HepG2 (cell line): ENCODE results near the gene PLXNB2. TPM values are rescaled to one million over a fixed set of nuclear protein-coding genes. Genes with fewer than 3 reads are reported as not detected.

ENCODE experiments used
- ARID5B ChIP-seq: IDR thresholded peaks from 2 replicates; pipeline ENCODE4 v1.4.0; 2020; ENCODE audit warnings: mild to moderate bottlenecking, missing genetic modification reagents
- E2F5 ChIP-seq: sonication (generic); formaldehyde crosslinking; conservative IDR thresholded peaks from 2 replicates; pipeline ENCODE4 v1.4.0; 2020; ENCODE audit warnings: missing genetic modification reagents
- FOXC1 ChIP-seq: sonication (generic); formaldehyde crosslinking; IDR thresholded peaks from 2 replicates; pipeline ENCODE4 v1.8.0; 2022; ENCODE audit warnings: mild to moderate bottlenecking, missing genetic modification reagents, borderline replicate concordance
- IKZF1 ChIP-seq: fragments of 450-650 bp; IDR thresholded peaks from 2 replicates; pipeline ENCODE4 v1.7.1; 2016
- KAT8 ChIP-seq: IDR thresholded peaks from 2 replicates; pipeline ENCODE4 v1.6.1; 2016; ENCODE audit warnings: missing genetic modification reagents, missing compliant biosample characterization
- MXI1 ChIP-seq: IDR thresholded peaks from 3 replicates; pipeline ENCODE4 v1.6.1; 2012; ENCODE audit warnings: low read depth, low read length, inconsistent platforms, borderline replicate concordance
- SNRNP70 ChIP-seq: fragments of 200-400 bp; formaldehyde crosslinking; IDR thresholded peaks from 2 replicates; pipeline ENCODE4 v1.6.1; 2017; ENCODE audit warnings: mild to moderate bottlenecking, low read depth, low read length, moderate library complexity
- SPEN ChIP-seq: sonication (generic); formaldehyde crosslinking; IDR thresholded peaks from 2 replicates; pipeline ENCODE4 v1.5.1; 2020; ENCODE audit warnings: low read depth, mild to moderate bottlenecking, missing genetic modification reagents
- SSRP1 ChIP-seq: IDR thresholded peaks from 2 replicates; pipeline ENCODE4 v1.6.1; 2016; ENCODE audit warnings: control low read depth
- TAF1 ChIP-seq: sonication (generic); formaldehyde crosslinking; IDR thresholded peaks from 2 replicates; pipeline ENCODE4 v1.4.0; 2020; ENCODE audit warnings: missing genetic modification reagents
- TBX3 ChIP-seq: fragments of 450-650 bp; IDR thresholded peaks from 2 replicates; pipeline ENCODE4 v1.6.1; 2017; ENCODE audit warnings: antibody characterized with exemption, mild to moderate bottlenecking, inconsistent platforms, borderline replicate concordance
- TRIM24 ChIP-seq: sonication (generic); formaldehyde crosslinking; IDR thresholded peaks from 2 replicates; pipeline ENCODE4 v1.8.0; 2022; ENCODE audit warnings: mild to moderate bottlenecking, missing genetic modification reagents
- ZBTB46 ChIP-seq: sonication (generic); formaldehyde crosslinking; IDR thresholded peaks from 2 replicates; pipeline ENCODE4 v1.4.0; 2020; ENCODE audit warnings: mild to moderate bottlenecking, missing genetic modification reagents, borderline replicate concordance
- ZNF569 ChIP-seq: sonication (generic); formaldehyde crosslinking; IDR thresholded peaks from 2 replicates; pipeline ENCODE4 v1.5.0; 2020; ENCODE audit warnings: mild to moderate bottlenecking, missing genetic modification reagents, moderate library complexity, borderline replicate concordance
- ZNF784 ChIP-seq: sonication (generic); formaldehyde crosslinking; IDR thresholded peaks from 2 replicates; pipeline ENCODE4 v1.5.1; 2020; ENCODE audit warnings: missing genetic modification reagents, mild to moderate bottlenecking, borderline replicate concordance
- ZNF879 ChIP-seq: sonication (generic); formaldehyde crosslinking; IDR thresholded peaks from 2 replicates; pipeline ENCODE4 v1.8.1; 2023; ENCODE audit warnings: missing genetic modification reagents
- ZSCAN21 ChIP-seq: sonication (generic); formaldehyde crosslinking; IDR thresholded peaks from 2 replicates; pipeline ENCODE4 v1.8.0; 2022; ENCODE audit warnings: mild to moderate bottlenecking, missing genetic modification reagents, moderate library complexity, borderline replicate concordance
- polyA plus RNA-seq, 8 experiments: library from polyadenylated mRNA; depleted of rRNA in 3 of 8; stranded (reverse) in 7 of 8; unstranded in 1 of 8; fragments of >200 nt; fragmentation: Illumina TruSeq in 4 of 8; extraction: Trizol in 4 of 8; gene quantifications; 2 replicates each; pipeline versions ENCODE4 v1.2.1 to v1.2.3, GENCODE V29; 2011 to 2016; ENCODE audit warnings: low read depth in 4 of 8, missing spikeins in 1 of 8, mixed read lengths in 1 of 8; ENCODE audit not compliant: insufficient read depth in 1 of 8
- total RNA-seq, 5 experiments: library from RNA; depleted of rRNA; stranded (reverse); fragments of >200 nt; fragmentation: Illumina TruSeq; extraction: Trizol; gene quantifications; 2 replicates each; pipeline ENCODE4 v1.2.3, GENCODE V29; 2016; ENCODE audit warnings: low read depth in 1 of 5
- TF ChIP-seq, protein P1 (sequence below), 2 experiments: fragments of 450-650 bp in 1 of 2; sonication (generic) in 1 of 2; formaldehyde crosslinking; IDR thresholded peaks; 2 replicates each; pipeline versions ENCODE4 v1.5.0 to v1.8.0; 2020 to 2022; ENCODE audit warnings: mild to moderate bottlenecking in 1 of 2, missing genetic modification reagents in 1 of 2
- TF ChIP-seq, protein P2 (sequence below): sonication (generic); formaldehyde crosslinking; conservative IDR thresholded peaks from 2 replicates; pipeline ENCODE4 v1.8.0; 2022; ENCODE audit warnings: low read depth, missing genetic modification reagents

PLXNB2 gene
- total and polyA plus RNA-seq, 2 of the 13 experiments (the other 11 are each of a cell fraction or from before 2014, with no cell fraction given), result 32.6 to 68.9 TPM

- TF ChIP-seq MXI1 (no peak; the same call in 2 of the 3 replicates), IKZF1 (no peak), E2F5 (no peak), TRIM24 (CRISPR knock-in tag) (no peak), SNRNP70 (no peak), ZNF569 (CRISPR knock-in tag) (no peak), ZSCAN21 (CRISPR knock-in tag) (no peak), TBX3 (no peak), ZBTB46 (CRISPR knock-in tag) (no peak), FOXC1 (CRISPR knock-in tag) (no peak), SSRP1 (CRISPR knock-in tag) (0 out of 2 replicates have a peak, but pooled peaks have one; percentile 35), ZNF879 (CRISPR knock-in tag) (no peak), ARID5B (CRISPR knock-in tag) (0 out of 2 replicates have a peak, but pooled peaks have one; percentile 34), TAF1 (CRISPR knock-in tag) (no peak), KAT8 (CRISPR knock-in tag) (peak; percentile 56; the same call in 1 of the 2 replicates), SPEN (no peak; the same call in 1 of the 2 replicates), ZNF784 (no peak)
- TF ChIP-seq, protein P1, sequence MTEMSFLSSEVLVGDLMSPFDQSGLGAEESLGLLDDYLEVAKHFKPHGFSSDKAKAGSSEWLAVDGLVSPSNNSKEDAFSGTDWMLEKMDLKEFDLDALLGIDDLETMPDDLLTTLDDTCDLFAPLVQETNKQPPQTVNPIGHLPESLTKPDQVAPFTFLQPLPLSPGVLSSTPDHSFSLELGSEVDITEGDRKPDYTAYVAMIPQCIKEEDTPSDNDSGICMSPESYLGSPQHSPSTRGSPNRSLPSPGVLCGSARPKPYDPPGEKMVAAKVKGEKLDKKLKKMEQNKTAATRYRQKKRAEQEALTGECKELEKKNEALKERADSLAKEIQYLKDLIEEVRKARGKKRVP (CRISPR knock-in tag; IDR thresholded peaks at IDR 0.05), result 0 out of 4 replicates have a peak, but pooled peaks of 1 of the 2 experiments have one; percentile 29
- TF ChIP-seq, protein P2, sequence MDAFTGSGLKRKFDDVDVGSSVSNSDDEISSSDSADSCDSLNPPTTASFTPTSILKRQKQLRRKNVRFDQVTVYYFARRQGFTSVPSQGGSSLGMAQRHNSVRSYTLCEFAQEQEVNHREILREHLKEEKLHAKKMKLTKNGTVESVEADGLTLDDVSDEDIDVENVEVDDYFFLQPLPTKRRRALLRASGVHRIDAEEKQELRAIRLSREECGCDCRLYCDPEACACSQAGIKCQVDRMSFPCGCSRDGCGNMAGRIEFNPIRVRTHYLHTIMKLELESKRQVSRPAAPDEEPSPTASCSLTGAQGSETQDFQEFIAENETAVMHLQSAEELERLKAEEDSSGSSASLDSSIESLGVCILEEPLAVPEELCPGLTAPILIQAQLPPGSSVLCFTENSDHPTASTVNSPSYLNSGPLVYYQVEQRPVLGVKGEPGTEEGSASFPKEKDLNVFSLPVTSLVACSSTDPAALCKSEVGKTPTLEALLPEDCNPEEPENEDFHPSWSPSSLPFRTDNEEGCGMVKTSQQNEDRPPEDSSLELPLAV (CRISPR knock-in tag), result no peak
Measured at GRCh38 chr22:50341977-50342650, 34.7 kb upstream of the PLXNB2 start (continued).
